Measurements from ENCODE around the gene GTF3C1. TPM values are rescaled to one million over a fixed set of nuclear protein-coding genes. Genes with fewer than 3 reads are reported as not detected.

GTF3C1 gene
- total and polyA plus RNA-seq, 2 experiments from 2014 or later: 33.4 to 52.1 TPM

DNA sequence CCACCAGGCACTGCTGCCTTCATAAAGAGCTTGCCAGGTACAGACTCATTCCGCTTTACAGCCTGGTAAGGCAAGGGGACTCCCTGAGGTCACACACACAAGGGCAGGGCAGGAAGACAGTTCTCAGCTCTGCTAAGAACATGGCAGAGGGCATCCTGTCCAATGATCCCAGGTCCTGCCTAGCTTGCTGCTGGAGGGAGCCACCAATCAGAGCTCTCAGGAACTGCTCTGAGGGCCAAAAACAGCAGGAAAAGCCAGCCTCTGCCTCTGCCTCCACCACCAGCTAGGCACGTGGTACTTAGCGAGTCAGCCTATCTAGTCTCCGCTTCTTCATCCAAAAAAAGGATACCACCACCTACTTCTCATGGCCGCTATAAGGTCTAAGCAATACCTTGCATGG, 66.1 kb downstream of the GTF3C1 start:
- TF ChIP-seq EZH2phosphoT487 (IDR thresholded peaks at IDR 0.05; ENCODE audit: insufficient read depth, low read depth): no peak
- no peak for TF ChIP-seq EZH2 (IDR thresholded peaks at IDR 0.05; ENCODE audit: insufficient read depth, poor library complexity, severe bottlenecking)
- no peak overlapping the region for H2AFZ ChIP-seq
- H3K36me3 ChIP-seq (ENCODE audit: low read depth): peaks cover 39% of the 10 kb centered on the region
- no peaks in the 10 kb centered on the region for H3K9me2 ChIP-seq (ENCODE audit: insufficient read depth)
- 0 out of 2 replicates have a peak, but pooled peaks cover 1% of the 10 kb centered on the region for H3F3A ChIP-seq (ENCODE audit: insufficient read depth)
- H3K4me1 ChIP-seq (ENCODE audit: insufficient read depth): no peaks in the 10 kb centered on the region
- no peaks in the 10 kb centered on the region for H3K79me2 ChIP-seq (ENCODE audit: insufficient read depth)
- in situ Hi-C loops (cut with MboI): no loop called here
- no peaks in the 10 kb centered on the region for H3K27me3 ChIP-seq (replicated peaks; ENCODE audit: insufficient read depth)
- WGBS, 2 experiments (ENCODE audit: low coverage in 1 of 2, low lambda C conversion rate in 2 of 2, missing lambda C conversion rate in 2 of 2): 96 to 99% methylated on average over 5 of the region's 5 CpGs
- H3K9me3 ChIP-seq (ENCODE audit: low read depth): no peaks in the 10 kb centered on the region
- no peaks in the 10 kb centered on the region for H4K20me1 ChIP-seq (ENCODE audit: insufficient read depth)
- no peak overlapping the region for H3K4me2 ChIP-seq (ENCODE audit: unreplicated experiment)
- no peak overlapping the region for H3K27ac ChIP-seq
- no peak for DNase-seq
- H3K9ac ChIP-seq: no peak overlapping the region
- H3K4me3 ChIP-seq: no peak overlapping the region

GRCh38 chr16:27483088-27483437, 66.7 kb downstream of the GTF3C1 start:
- no peaks in the 10 kb centered on the region for H3K4me1 ChIP-seq (ENCODE audit: insufficient read depth)
- 0 out of 2 replicates have a peak, but pooled peaks cover 5% of the 10 kb centered on the region for H3F3A ChIP-seq (ENCODE audit: insufficient read depth)
- no peak overlapping the region for H3K9ac ChIP-seq
- H2AFZ ChIP-seq: no peak overlapping the region
- no peaks in the 10 kb centered on the region for H3K79me2 ChIP-seq (ENCODE audit: insufficient read depth)
- no peaks in the 10 kb centered on the region for H3K9me2 ChIP-seq (ENCODE audit: insufficient read depth)
- DNase-seq: no peak
- WGBS, 2 experiments (ENCODE audit: low coverage in 1 of 2, low lambda C conversion rate in 2 of 2, missing lambda C conversion rate in 2 of 2): 84 to 91% methylated on average over 5 of the region's 5 CpGs
- no peaks in the 10 kb centered on the region for H3K27me3 ChIP-seq (replicated peaks; ENCODE audit: insufficient read depth)
- H3K36me3 ChIP-seq (ENCODE audit: low read depth): peaks cover 42% of the 10 kb centered on the region
- no peak overlapping the region for H3K27ac ChIP-seq
- H3K9me3 ChIP-seq (ENCODE audit: low read depth): no peaks in the 10 kb centered on the region
- no peak overlapping the region for H3K4me3 ChIP-seq
- in situ Hi-C loops (cut with MboI): no loop called here
- H3K4me2 ChIP-seq (ENCODE audit: unreplicated experiment): no peak overlapping the region
- H4K20me1 ChIP-seq (ENCODE audit: insufficient read depth): no peaks in the 10 kb centered on the region
- TF ChIP-seq EZH2phosphoT487 (IDR thresholded peaks at IDR 0.05; ENCODE audit: insufficient read depth, low read depth) (no peak), EZH2 (IDR thresholded peaks at IDR 0.05; ENCODE audit: insufficient read depth, poor library complexity, severe bottlenecking) (no peak)

DNA sequence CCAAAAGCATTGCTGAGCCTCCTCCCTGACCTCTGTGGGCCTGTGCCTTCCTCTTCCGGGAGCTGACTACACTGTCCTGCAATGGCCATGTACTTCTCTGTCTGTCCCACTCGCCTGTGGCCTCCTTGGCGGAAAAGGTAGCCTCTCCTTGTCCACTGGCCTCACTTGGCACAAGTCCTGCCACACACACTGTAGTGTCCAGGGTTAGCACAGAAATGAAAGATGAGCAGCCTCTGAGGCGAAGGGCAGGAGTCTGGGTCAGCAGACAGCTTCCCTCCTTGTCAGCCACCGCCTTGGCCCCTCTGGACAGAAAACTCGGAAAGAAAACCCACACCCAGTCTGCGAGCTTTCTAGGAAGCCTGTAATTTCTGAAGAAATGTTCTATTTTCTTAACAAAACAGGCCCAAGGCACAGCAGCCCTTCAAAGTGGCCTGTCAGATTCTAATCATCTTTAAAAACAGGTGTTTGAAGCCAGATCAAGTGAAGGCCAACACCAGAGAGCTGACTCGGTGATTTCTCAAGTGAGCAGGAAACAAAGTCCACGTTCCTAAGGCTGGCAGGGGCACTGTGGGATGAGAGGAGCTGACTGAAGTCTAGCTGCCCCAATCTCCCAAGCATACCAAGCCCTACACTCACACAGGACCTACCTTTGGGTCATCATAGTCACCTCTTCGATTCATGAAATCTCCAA, 67.2 kb downstream of the GTF3C1 start:
- Histone ChIP-seq H3K9me2 (ENCODE audit: insufficient read depth) (no peaks in the 10 kb centered on the region), H3K9me3 (ENCODE audit: low read depth) (no peaks in the 10 kb centered on the region), H3K36me3 (ENCODE audit: low read depth) (peaks cover 47% of the 10 kb centered on the region), H3K79me2 (ENCODE audit: insufficient read depth) (no peaks in the 10 kb centered on the region), H3K27ac (no peak overlapping the region), H3K4me2 (ENCODE audit: unreplicated experiment) (no peak overlapping the region), H4K20me1 (ENCODE audit: insufficient read depth) (no peaks in the 10 kb centered on the region), H3K9ac (no peak overlapping the region), H3K4me1 (ENCODE audit: insufficient read depth) (no peaks in the 10 kb centered on the region), H3F3A (ENCODE audit: insufficient read depth) (peaks cover 5% of the 10 kb centered on the region; the same call in 1 of the 2 replicates), H3K27me3 (replicated peaks; ENCODE audit: insufficient read depth) (no peaks in the 10 kb centered on the region), H2AFZ (no peak overlapping the region), H3K4me3 (no peak overlapping the region)
- in situ Hi-C loops (cut with MboI): no loop called here
- 96% methylated on average over 10 of the region's 10 CpGs for WGBS, 2 experiments (ENCODE audit: low coverage in 1 of 2, low lambda C conversion rate in 2 of 2, missing lambda C conversion rate in 2 of 2)
- no peak for DNase-seq
- TF ChIP-seq EZH2 (IDR thresholded peaks at IDR 0.05; ENCODE audit: insufficient read depth, poor library complexity, severe bottlenecking) (no peak), EZH2phosphoT487 (IDR thresholded peaks at IDR 0.05; ENCODE audit: insufficient read depth, low read depth) (no peak)

DNA sequence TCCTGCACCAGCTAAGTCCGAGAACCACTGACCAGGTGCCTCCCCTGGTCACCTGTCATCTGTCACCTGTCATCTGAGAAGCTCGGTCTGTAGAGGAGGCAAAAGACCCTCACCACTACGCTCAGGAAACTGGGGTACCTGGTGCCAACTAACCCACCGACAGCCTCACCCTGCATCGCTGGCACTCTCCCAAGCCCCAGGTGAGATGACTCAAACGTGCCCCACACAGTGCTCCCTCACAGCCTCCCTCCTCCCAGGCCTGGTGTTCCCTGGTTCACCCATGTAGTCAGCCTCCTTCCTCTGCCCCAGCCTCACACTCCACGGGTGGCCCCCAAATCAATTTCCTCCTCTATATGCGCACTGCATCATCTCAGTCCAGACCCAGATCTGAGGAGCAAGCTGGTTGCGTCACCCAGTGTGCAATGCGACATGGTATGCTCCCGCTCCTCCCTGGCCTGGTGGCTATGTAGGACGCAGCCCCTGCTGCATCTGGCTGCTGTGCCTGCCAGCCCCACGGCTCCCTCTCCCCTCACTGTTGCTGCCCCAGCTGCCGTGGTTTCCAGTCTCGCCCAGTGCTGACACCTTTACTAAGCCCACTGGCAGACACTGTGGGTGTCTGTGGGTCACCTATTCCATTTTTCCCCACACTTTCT, 68.3 kb downstream of the GTF3C1 start:
- H2AFZ ChIP-seq: no peak overlapping the region
- no peak overlapping the region for H3K4me2 ChIP-seq (ENCODE audit: unreplicated experiment)
- H3K4me3 ChIP-seq: no peak overlapping the region
- in situ Hi-C loops (cut with MboI): no loop called here
- no peak for DNase-seq
- peaks cover 14% of the 10 kb centered on the region for H3F3A ChIP-seq (ENCODE audit: insufficient read depth)
- no peaks in the 10 kb centered on the region for H3K9me3 ChIP-seq (ENCODE audit: low read depth)
- H3K9me2 ChIP-seq (ENCODE audit: insufficient read depth): no peaks in the 10 kb centered on the region
- H3K27ac ChIP-seq: no peak overlapping the region
- no peaks in the 10 kb centered on the region for H3K79me2 ChIP-seq (ENCODE audit: insufficient read depth)
- H3K36me3 ChIP-seq (ENCODE audit: low read depth): peaks cover 48% of the 10 kb centered on the region
- peaks cover 4% of the 10 kb centered on the region for H3K4me1 ChIP-seq (ENCODE audit: insufficient read depth)
- 97% methylated on average over 15 of the region's 15 CpGs for WGBS, 2 experiments (ENCODE audit: low coverage in 1 of 2, low lambda C conversion rate in 2 of 2, missing lambda C conversion rate in 2 of 2)
- no peaks in the 10 kb centered on the region for H3K27me3 ChIP-seq (replicated peaks; ENCODE audit: insufficient read depth)
- TF ChIP-seq EZH2phosphoT487 (IDR thresholded peaks at IDR 0.05; ENCODE audit: insufficient read depth, low read depth) (no peak), EZH2 (IDR thresholded peaks at IDR 0.05; ENCODE audit: insufficient read depth, poor library complexity, severe bottlenecking) (no peak)
- no peak overlapping the region for H3K9ac ChIP-seq
- H4K20me1 ChIP-seq (ENCODE audit: insufficient read depth): no peaks in the 10 kb centered on the region
